ENCODE data around the gene TOPAZ1. TPM values are rescaled to one million over a fixed set of nuclear protein-coding genes. Genes with fewer than 3 reads are reported as not detected.

Gene TOPAZ1
- total RNA-seq: not detected in 2 replicates
- not detected in 2 replicates for polyA plus RNA-seq

DNA sequence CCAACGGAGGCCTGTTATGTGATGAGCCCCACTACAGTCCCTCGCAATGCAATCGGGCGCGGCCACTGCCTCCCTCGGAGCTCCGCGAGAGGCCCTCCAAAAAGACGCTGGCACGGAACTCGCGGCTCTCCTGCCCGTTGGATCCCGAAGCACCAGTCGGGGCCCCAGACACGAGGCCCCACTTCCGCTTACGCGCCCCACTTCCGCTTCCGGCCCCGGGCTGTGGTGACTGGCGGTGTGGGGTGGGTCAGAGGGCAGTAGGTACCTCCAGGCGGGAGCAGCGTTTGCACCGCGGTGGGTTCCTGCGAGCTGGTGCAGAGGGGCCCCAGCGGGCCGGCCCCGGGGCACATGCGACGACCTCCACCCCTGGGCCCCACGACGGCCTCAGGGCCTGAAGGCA, at the start of gene TOPAZ1:
Gene TOPAZ1 (plus strand): TSS at position 181 of the 400 bp plus-strand sequence. CDS start 168 bp downstream, at position 349.
- WGBS (ENCODE audit: low lambda C conversion rate, missing lambda C conversion rate): 99% methylated on average over 33 of the region's 35 CpGs

DNA sequence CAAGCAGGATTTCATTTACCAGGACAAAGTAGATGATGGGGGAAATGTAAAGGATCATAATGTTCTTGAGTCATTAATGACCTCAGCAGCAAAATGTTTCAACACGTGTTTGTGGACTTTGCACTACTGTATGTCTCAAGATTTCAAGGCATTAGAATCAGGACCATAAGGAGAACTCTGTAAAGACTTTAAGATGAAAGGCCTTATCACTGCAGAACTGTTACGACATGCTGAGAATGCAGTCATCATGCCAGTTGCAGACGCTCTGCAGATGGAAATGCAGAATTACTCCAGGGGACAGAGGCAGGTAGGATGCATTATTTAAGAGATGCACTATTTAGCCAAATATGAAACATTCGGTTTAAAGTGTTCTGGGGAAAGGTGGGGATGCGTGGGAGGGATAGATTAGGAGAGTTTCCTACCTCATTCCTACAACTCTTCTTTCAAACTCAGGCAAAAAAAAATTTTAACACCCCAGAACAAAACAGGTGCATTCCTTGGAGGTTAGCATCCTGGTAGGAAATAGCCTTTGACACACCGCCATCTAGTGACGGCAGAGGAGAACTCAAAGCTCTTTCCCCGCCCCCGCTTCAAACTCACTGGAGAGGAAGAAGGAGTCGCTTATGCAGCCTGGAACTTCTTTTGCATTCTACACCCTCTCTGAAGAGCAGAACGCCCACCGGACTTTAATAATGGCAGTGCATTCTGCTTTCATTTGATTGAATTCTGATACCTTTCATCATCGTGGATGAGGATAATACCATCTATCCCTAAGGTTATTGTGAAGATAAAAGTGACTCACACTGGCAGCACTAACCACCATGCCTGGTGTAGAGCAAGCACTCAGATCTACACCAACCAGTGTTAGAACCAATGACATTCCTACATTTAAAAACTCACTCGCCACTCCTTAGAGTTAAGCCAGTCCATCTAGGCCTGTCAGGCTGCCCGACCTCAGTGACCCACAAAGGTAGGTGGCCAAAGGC, 43.1 kb upstream of the TOPAZ1 start:
- H2AFZ ChIP-seq: no peak overlapping the region

More for the DNA sequence above, at the start of gene TOPAZ1:
- no peak for TF ChIP-seq EZH2phosphoT487 (IDR thresholded peaks at IDR 0.05; ENCODE audit: low read depth, severe bottlenecking, unreplicated experiment)
- TF ChIP-seq, protein P1, sequence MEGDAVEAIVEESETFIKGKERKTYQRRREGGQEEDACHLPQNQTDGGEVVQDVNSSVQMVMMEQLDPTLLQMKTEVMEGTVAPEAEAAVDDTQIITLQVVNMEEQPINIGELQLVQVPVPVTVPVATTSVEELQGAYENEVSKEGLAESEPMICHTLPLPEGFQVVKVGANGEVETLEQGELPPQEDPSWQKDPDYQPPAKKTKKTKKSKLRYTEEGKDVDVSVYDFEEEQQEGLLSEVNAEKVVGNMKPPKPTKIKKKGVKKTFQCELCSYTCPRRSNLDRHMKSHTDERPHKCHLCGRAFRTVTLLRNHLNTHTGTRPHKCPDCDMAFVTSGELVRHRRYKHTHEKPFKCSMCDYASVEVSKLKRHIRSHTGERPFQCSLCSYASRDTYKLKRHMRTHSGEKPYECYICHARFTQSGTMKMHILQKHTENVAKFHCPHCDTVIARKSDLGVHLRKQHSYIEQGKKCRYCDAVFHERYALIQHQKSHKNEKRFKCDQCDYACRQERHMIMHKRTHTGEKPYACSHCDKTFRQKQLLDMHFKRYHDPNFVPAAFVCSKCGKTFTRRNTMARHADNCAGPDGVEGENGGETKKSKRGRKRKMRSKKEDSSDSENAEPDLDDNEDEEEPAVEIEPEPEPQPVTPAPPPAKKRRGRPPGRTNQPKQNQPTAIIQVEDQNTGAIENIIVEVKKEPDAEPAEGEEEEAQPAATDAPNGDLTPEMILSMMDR (IDR thresholded peaks at IDR 0.05; ENCODE audit: poor library complexity): no peak
- no peak for TF ChIP-seq EZH2 (IDR thresholded peaks at IDR 0.05; ENCODE audit: borderline replicate concordance)
- H4K20me1 ChIP-seq (ENCODE audit: insufficient read depth, poor library complexity, severe bottlenecking): no peaks in the 10 kb centered on the region
- H3K4me2 ChIP-seq: no peak within 1 kb of the TSS
- H3K9me2 ChIP-seq (replicated peaks; ENCODE audit: insufficient read depth): no peaks in the 10 kb centered on the region
- DNase-seq (ENCODE audit: low spot score): no peak
- no peaks in the 10 kb centered on the region for H3K9me3 ChIP-seq (ENCODE audit: low read depth)
- H3K4me1 ChIP-seq (ENCODE audit: insufficient read depth): peaks cover 7% of the 10 kb centered on the region
- no peaks in the 10 kb centered on the region for H3K36me3 ChIP-seq (replicated peaks; ENCODE audit: insufficient read depth, low read depth)
- H3K27me3 ChIP-seq: no peaks in the 10 kb centered on the region
- H2AFZ ChIP-seq: no peak within 1 kb of the TSS
- H3K4me3 ChIP-seq: no peak within 1 kb of the TSS
- H3K27ac ChIP-seq: no peak within 1 kb of the TSS
- H3K79me2 ChIP-seq: no peaks in the 10 kb centered on the region

DNA sequence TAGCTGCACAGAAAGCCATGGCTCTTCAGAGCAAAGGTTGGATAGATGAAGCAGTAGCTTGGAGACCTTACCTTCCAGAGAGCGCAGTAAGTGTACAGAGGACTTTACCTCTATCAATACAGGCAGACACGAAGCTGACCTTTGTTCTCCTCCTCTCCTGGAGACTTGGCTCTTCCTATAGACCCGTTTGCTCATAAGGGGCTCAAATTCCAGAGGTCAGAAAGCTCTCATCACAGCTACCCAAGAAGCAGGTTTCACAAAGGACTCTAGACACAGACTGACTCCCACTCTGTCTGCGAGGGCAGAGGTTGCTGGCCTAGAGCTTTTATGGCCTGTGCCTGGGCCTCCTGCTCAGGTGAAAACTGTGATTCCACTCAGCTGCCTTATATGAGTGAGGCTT, 35.4 kb upstream of the TOPAZ1 start:
- no peak overlapping the region for H2AFZ ChIP-seq
- H3K4me2 ChIP-seq: peak overlapping the region; percentile 34
- peak overlapping the region; percentile 75 for H3K27ac ChIP-seq
- H3K9me2 ChIP-seq (replicated peaks; ENCODE audit: insufficient read depth): no peaks in the 10 kb centered on the region
- no peaks in the 10 kb centered on the region for H3K79me2 ChIP-seq
- H3K36me3 ChIP-seq (replicated peaks; ENCODE audit: insufficient read depth, low read depth): no peaks in the 10 kb centered on the region
- TF ChIP-seq EZH2phosphoT487 (IDR thresholded peaks at IDR 0.05; ENCODE audit: low read depth, severe bottlenecking, unreplicated experiment) (no peak), EZH2 (IDR thresholded peaks at IDR 0.05; ENCODE audit: borderline replicate concordance) (no peak)
- TF ChIP-seq, protein P1 (IDR thresholded peaks at IDR 0.05; ENCODE audit: poor library complexity): no peak
- peaks cover 16% of the 10 kb centered on the region for H3K4me1 ChIP-seq (ENCODE audit: insufficient read depth)
- no peak overlapping the region for H3K4me3 ChIP-seq
- DNase-seq (ENCODE audit: low spot score): peak; percentile 56
- H4K20me1 ChIP-seq (ENCODE audit: insufficient read depth, poor library complexity, severe bottlenecking): no peaks in the 10 kb centered on the region
- WGBS (ENCODE audit: low lambda C conversion rate, missing lambda C conversion rate): 52% methylated on average over 4 of the region's 4 CpGs
- no peaks in the 10 kb centered on the region for H3K9me3 ChIP-seq (ENCODE audit: low read depth)
- H3K27me3 ChIP-seq: no peaks in the 10 kb centered on the region

More for the DNA sequence above, 43.1 kb upstream of the TOPAZ1 start:
- H3K36me3 ChIP-seq (replicated peaks; ENCODE audit: insufficient read depth, low read depth): no peaks in the 10 kb centered on the region
- H3K9me2 ChIP-seq (replicated peaks; ENCODE audit: insufficient read depth): no peaks in the 10 kb centered on the region
- H3K79me2 ChIP-seq: no peaks in the 10 kb centered on the region
- no peaks in the 10 kb centered on the region for H3K27me3 ChIP-seq
- peak overlapping the region; percentile 27 for H3K4me2 ChIP-seq
- H3K4me1 ChIP-seq (ENCODE audit: insufficient read depth): no peaks in the 10 kb centered on the region
- H4K20me1 ChIP-seq (ENCODE audit: insufficient read depth, poor library complexity, severe bottlenecking): no peaks in the 10 kb centered on the region
- H3K4me3 ChIP-seq: no peak overlapping the region
- no peaks in the 10 kb centered on the region for H3K9me3 ChIP-seq (ENCODE audit: low read depth)
- WGBS (ENCODE audit: low lambda C conversion rate, missing lambda C conversion rate): 13% methylated on average over 15 of the region's 15 CpGs
- H3K27ac ChIP-seq: peak overlapping the region; percentile 88
- TF ChIP-seq EZH2phosphoT487 (IDR thresholded peaks at IDR 0.05; ENCODE audit: low read depth, severe bottlenecking, unreplicated experiment): no peak
- TF ChIP-seq, protein P1 (IDR thresholded peaks at IDR 0.05; ENCODE audit: poor library complexity): peak; percentile 90
- peak; percentile 90 for DNase-seq (ENCODE audit: low spot score)

All from hepatocyte (in vitro differentiated cells).